Hepatocyte (in vitro differentiated cells): Measurements from ENCODE around the gene BRWD1.

ENCODE experiments used
- EZH2phosphoT487 ChIP-seq: fragments of 200-600 bp; sonication (generic); IDR thresholded peaks from one replicate; pipeline ENCODE4 v1.6.1; 2018; ENCODE audit warnings: antibody characterized with exemption, mild to moderate bottlenecking, low read depth, moderate library complexity; ENCODE audit not compliant: unreplicated experiment, severe bottlenecking
- TF ChIP-seq, protein P1 (sequence below): fragments of 200-600 bp; sonication (generic); IDR thresholded peaks from 2 replicates; pipeline ENCODE4 v1.5.1; 2016; ENCODE audit warnings: antibody characterized with exemption, mild to moderate bottlenecking; ENCODE audit not compliant: poor library complexity

DNA sequence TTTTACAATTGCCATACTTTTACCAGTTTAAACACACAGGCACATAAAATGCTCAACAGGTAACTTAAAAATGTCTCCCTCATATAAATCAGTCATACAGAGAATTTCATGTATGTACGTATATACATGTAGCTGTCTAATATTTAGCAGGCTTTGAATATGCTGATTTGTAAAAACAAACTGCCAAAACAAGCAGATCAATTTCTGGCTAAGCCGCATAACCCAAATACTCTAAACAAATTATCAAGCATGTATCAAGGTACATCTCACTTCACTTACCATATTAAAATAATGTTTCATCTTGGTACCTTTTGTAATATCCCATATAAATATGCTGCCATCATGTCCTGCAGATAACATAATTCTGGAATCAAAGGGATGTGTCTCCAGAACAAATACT, 43.8 kb downstream of the BRWD1 start:
- TF ChIP-seq, protein P1, sequence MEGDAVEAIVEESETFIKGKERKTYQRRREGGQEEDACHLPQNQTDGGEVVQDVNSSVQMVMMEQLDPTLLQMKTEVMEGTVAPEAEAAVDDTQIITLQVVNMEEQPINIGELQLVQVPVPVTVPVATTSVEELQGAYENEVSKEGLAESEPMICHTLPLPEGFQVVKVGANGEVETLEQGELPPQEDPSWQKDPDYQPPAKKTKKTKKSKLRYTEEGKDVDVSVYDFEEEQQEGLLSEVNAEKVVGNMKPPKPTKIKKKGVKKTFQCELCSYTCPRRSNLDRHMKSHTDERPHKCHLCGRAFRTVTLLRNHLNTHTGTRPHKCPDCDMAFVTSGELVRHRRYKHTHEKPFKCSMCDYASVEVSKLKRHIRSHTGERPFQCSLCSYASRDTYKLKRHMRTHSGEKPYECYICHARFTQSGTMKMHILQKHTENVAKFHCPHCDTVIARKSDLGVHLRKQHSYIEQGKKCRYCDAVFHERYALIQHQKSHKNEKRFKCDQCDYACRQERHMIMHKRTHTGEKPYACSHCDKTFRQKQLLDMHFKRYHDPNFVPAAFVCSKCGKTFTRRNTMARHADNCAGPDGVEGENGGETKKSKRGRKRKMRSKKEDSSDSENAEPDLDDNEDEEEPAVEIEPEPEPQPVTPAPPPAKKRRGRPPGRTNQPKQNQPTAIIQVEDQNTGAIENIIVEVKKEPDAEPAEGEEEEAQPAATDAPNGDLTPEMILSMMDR: no peak
- no peak for TF ChIP-seq EZH2phosphoT487
